ENCODE measurements around the gene PRPF6. TPM values are rescaled to one million over a fixed set of nuclear protein-coding genes. Genes with fewer than 3 reads are reported as not detected.
"Not testable (repeated sequence)": the region's sequence is repeated elsewhere in the genome, so short reads cannot be mapped to it uniquely, and the experiment has no call there.

The PRPF6 gene
- total RNA-seq, 1 experiment from 2014 or later, result 102 TPM

- DNase-seq (ENCODE audit: low spot score), result no peak
Measured at GRCh38 chr20:63973160-63973479, 7.8 kb upstream of the PRPF6 start.

GRCh38 chr20:63973636-63974401 lies 7.1 kb upstream of the PRPF6 start:
- DNase-seq (ENCODE audit: low spot score), result peak; percentile 94

GRCh38 chr20:63974402-63975200 lies 6.3 kb upstream of the PRPF6 start:
- DNase-seq (ENCODE audit: low spot score), result peak; percentile 63

- not testable (repeated sequence) for DNase-seq (ENCODE audit: low spot score)
Measured at GRCh38 chr20:63976511-63976910, 4.4 kb upstream of the PRPF6 start.

- no peak for DNase-seq (ENCODE audit: low spot score)
Measured at GRCh38 chr20:63976980-63977738, 3.8 kb upstream of the PRPF6 start.

GRCh38 chr20:63977739-63978276 lies 3.1 kb upstream of the PRPF6 start:
- DNase-seq (ENCODE audit: low spot score), result peak; percentile 53

GRCh38 chr20:63978319-63979228 lies 2.4 kb upstream of the PRPF6 start:
- peak; percentile 96 for DNase-seq (ENCODE audit: low spot score)

- DNase-seq (ENCODE audit: low spot score), result no peak
Measured at GRCh38 chr20:63979229-63979556, 1.7 kb upstream of the PRPF6 start.

GRCh38 chr20:63979557-63980316 lies 1.2 kb upstream of the PRPF6 start, which contains the start of gene SAMD10:
Gene SAMD10 (minus strand): TSS chr20:63979642. CDS start chr20:63979467, 175 bp downstream.
- DNase-seq (ENCODE audit: low spot score), result peak; percentile 88

- DNase-seq (ENCODE audit: low spot score), result no peak
Measured at GRCh38 chr20:63980317-63980805, 571 bp upstream of the PRPF6 start.

GRCh38 chr20:63982937-63983336 lies 2.0 kb downstream of the PRPF6 start:
- no peak for DNase-seq (ENCODE audit: low spot score)

GRCh38 chr20:64000906-64001305 lies 20.0 kb downstream of the PRPF6 start:
- no peak for DNase-seq (ENCODE audit: low spot score)

- no peak for DNase-seq (ENCODE audit: low spot score)
Measured at GRCh38 chr20:64001607-64002011, 20.7 kb downstream of the PRPF6 start.

GRCh38 chr20:64003960-64004725 lies 23.2 kb downstream of the PRPF6 start:
- DNase-seq (ENCODE audit: low spot score), result no peak

GRCh38 chr20:64005394-64005793 lies 24.5 kb downstream of the PRPF6 start:
- no peak for DNase-seq (ENCODE audit: low spot score)

GRCh38 chr20:64006490-64006889 lies 25.6 kb downstream of the PRPF6 start:
- DNase-seq (ENCODE audit: low spot score), result no peak

GRCh38 chr20:64006902-64007301 lies 26.0 kb downstream of the PRPF6 start:
- DNase-seq (ENCODE audit: low spot score), result no peak

GRCh38 chr20:64009811-64010387 lies 29.0 kb downstream of the PRPF6 start:
- DNase-seq (ENCODE audit: low spot score), result no peak

GRCh38 chr20:64010711-64011237 lies 29.8 kb downstream of the PRPF6 start:
- no peak for DNase-seq (ENCODE audit: low spot score)
